Muscle layer of duodenum (tissue), 2 donors: Measurements from ENCODE around the gene MYLK2.

ENCODE experiments used
- H3K27ac ChIP-seq: one replicate; pipeline ENCODE4 v1.7.0; 2013; ENCODE audit warnings: mild to moderate bottlenecking, low read length
- H3K27me3 ChIP-seq: one replicate; pipeline ENCODE4 v1.7.0; 2013; ENCODE audit warnings: low read depth, mild to moderate bottlenecking, control low read depth, low read length
- H3K36me3 ChIP-seq, 2 donors: one replicate each; pipeline ENCODE4 v1.7.0; 2013; ENCODE audit warnings: low read length in 2 of 2, control low read depth in 1 of 2, mild to moderate bottlenecking in 1 of 2; ENCODE audit not compliant: insufficient read depth in 2 of 2, control insufficient read depth in 1 of 2
- H3K4me1 ChIP-seq, 2 donors: one replicate each; pipeline ENCODE4 v1.7.0; 2013; ENCODE audit warnings: low read length in 2 of 2, mild to moderate bottlenecking in 2 of 2, control low read depth in 1 of 2, moderate library complexity in 1 of 2; ENCODE audit not compliant: insufficient read depth in 2 of 2, control insufficient read depth in 1 of 2
- H3K4me3 ChIP-seq, 2 donors: one replicate each; pipeline ENCODE4 v1.7.0; 2013; ENCODE audit warnings: low read length in 2 of 2, low read depth in 1 of 2, mild to moderate bottlenecking in 1 of 2
- H3K9me3 ChIP-seq, 2 donors: one replicate each; pipeline ENCODE4 v1.7.0; 2013; ENCODE audit warnings: low read length in 2 of 2, control low read depth in 1 of 2, mild to moderate bottlenecking in 1 of 2; ENCODE audit not compliant: control insufficient read depth in 1 of 2
- donor health status: healthy.

Gene MYLK2

DNA sequence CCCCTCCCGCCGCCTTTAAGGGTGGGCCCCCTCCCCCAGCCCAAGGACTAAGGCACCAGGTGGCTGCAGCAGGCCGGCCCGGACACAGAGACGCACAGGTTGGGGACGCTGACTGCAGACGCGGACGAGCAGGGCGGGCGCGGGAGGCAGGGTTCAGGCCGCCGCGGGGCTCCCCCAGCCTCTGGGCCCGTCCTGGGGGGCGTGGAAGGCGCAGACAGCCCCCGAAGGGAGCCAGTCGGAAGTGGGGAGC lies 41.9 kb downstream of the MYLK2 start:
- Histone ChIP-seq H3K4me1 (peaks cover 0 to 20% of the 10 kb centered on the region in 2 donors), H3K36me3 (no peaks in the 10 kb centered on the region), H3K9me3 (no peaks in the 10 kb centered on the region), H3K27ac (no peak overlapping the region), H3K4me3 (peak overlapping the region; percentile 37 to 75), H3K27me3 (peaks cover 11% of the 10 kb centered on the region)

GRCh38 chr20:31861385-31862156 lies 42.4 kb downstream of the MYLK2 start:
- H3K27me3 ChIP-seq: peaks cover 11% of the 10 kb centered on the region
- peak overlapping the region; percentile 37 to 75 for H3K4me3 ChIP-seq
- H3K9me3 ChIP-seq: no peaks in the 10 kb centered on the region
- peaks cover 0 to 20% of the 10 kb centered on the region in 2 donors for H3K4me1 ChIP-seq
- no peaks in the 10 kb centered on the region for H3K36me3 ChIP-seq
- H3K27ac ChIP-seq: no peak overlapping the region

GRCh38 chr20:31862157-31862470 lies 43.0 kb downstream of the MYLK2 start:
- peaks cover 11% of the 10 kb centered on the region for H3K27me3 ChIP-seq
- no peak overlapping the region for H3K27ac ChIP-seq
- peak overlapping the region in 1 of 2 donors; percentile 19 for H3K4me3 ChIP-seq
- H3K36me3 ChIP-seq: no peaks in the 10 kb centered on the region
- peaks cover 0 to 20% of the 10 kb centered on the region in 2 donors for H3K4me1 ChIP-seq
- H3K9me3 ChIP-seq: no peaks in the 10 kb centered on the region

- Histone ChIP-seq H3K4me3 (no peak overlapping the region), H3K9me3 (no peaks in the 10 kb centered on the region), H3K4me1 (peaks cover 0 to 20% of the 10 kb centered on the region in 2 donors), H3K36me3 (no peaks in the 10 kb centered on the region), H3K27me3 (peaks cover 11% of the 10 kb centered on the region), H3K27ac (no peak overlapping the region)
Observed at GRCh38 chr20:31862506-31862905, 43.4 kb downstream of the MYLK2 start.

DNA sequence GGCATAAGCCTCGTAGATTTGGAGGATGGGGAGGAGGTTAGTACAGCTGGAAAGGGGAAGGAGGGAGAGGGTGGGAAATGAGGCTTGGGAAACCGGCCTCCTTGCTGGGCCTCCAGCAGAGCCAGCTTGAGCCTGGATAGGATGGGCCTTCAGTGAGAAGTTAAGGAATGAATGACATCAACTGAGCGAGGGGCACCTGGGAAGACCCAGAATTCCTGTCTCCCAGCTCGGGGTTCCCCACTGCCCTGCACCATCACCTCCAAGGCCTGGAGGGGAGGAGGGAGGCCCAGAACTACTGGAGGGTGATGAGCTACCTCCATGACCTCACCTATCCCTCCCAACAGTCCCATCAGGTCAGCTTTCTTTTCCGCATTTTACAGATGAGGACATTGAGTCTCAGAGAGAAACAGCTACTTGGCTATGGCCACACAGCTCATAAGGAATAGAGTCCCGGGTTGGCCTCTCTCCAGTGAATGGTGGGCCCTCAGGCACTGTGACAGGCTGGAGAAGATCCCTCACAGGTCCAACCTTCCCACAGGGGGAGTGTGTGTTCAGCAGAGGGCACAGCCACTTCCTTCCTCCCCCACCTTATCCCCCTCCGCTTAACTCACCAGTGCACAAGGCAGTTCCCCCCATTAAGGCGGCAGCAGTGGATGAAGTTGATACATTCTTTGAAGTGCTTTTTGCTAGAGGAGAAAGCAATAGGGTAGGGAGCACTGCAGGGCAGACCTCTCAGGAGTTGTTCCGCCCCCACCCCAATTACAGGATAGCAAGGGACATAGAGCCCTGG lies 44.3 kb downstream of the MYLK2 start:
- Histone ChIP-seq H3K4me3 (no peak overlapping the region), H3K27ac (no peak overlapping the region), H3K36me3 (no peaks in the 10 kb centered on the region), H3K9me3 (no peaks in the 10 kb centered on the region), H3K27me3 (peaks cover 11% of the 10 kb centered on the region), H3K4me1 (peaks cover 0 to 20% of the 10 kb centered on the region in 2 donors)

- Histone ChIP-seq H3K4me1 (peaks cover 4 to 20% of the 10 kb centered on the region in 2 donors), H3K4me3 (no peak overlapping the region), H3K36me3 (no peaks in the 10 kb centered on the region), H3K9me3 (no peaks in the 10 kb centered on the region), H3K27ac (no peak overlapping the region), H3K27me3 (peaks cover 15% of the 10 kb centered on the region)
Observed at GRCh38 chr20:31864521-31865400, 45.6 kb downstream of the MYLK2 start.

- no peak overlapping the region for H3K27ac ChIP-seq
- H3K9me3 ChIP-seq: no peaks in the 10 kb centered on the region
- H3K4me3 ChIP-seq: no peak overlapping the region
Observed at GRCh38 chr20:31866221-31866620, 47.1 kb downstream of the MYLK2 start.

DNA sequence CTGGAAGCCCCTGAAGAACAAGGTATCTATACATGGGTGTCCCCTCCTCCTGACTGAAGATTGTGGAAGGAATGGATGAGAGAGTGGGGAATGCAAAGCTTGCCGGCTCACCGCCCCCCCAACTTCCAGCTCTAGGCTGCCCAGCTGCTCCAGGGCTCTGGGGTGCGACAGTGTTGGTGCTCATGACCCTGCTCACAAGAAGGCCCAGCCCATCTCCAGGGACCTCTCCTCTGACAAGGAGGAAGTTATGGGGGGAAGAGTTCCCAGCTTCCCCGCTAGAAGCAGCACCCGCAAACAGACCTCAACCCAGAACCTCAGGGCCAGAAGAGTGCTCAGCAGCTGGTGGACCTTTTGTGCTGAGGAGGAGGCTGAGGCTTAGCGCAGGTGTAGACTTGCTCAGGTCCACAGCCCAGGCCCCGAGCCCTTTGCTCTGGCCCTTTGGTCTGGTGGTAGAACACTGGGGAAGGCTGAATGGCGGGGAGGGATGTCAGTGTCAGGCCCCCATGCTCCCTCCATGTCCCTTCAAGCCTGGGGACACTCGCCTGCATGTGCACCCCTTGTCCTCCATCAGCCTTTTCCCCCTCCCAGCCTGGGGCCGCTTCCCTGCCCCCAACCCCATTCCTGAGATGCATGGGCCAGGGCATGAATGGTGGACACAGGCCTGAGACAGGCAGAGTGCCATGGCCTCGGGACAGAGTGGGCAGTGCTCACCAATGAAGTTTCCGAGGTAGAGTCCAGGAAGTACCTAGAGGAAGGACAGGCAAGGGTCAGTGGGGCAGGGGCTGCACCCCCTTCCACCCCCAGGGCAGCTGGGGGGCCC lies 49.9 kb downstream of the MYLK2 start:
- H3K9me3 ChIP-seq: no peaks in the 10 kb centered on the region
- H3K36me3 ChIP-seq: no peaks in the 10 kb centered on the region
- peak overlapping the region; percentile 53 to 70 for H3K4me3 ChIP-seq
- peaks cover 11% of the 10 kb centered on the region for H3K27me3 ChIP-seq
- no peak overlapping the region for H3K27ac ChIP-seq
- H3K4me1 ChIP-seq: peaks cover 4 to 11% of the 10 kb centered on the region in 2 donors

More at GRCh38 chr20:31866221-31866620, 47.1 kb downstream of the MYLK2 start:
- Histone ChIP-seq H3K4me1 (peaks cover 4 to 17% of the 10 kb centered on the region in 2 donors), H3K36me3 (no peaks in the 10 kb centered on the region), H3K27me3 (peaks cover 11% of the 10 kb centered on the region)

- Histone ChIP-seq H3K27me3 (peaks cover 11% of the 10 kb centered on the region), H3K27ac (no peak overlapping the region)
Observed at GRCh38 chr20:31869673-31869941, 50.5 kb downstream of the MYLK2 start.

DNA sequence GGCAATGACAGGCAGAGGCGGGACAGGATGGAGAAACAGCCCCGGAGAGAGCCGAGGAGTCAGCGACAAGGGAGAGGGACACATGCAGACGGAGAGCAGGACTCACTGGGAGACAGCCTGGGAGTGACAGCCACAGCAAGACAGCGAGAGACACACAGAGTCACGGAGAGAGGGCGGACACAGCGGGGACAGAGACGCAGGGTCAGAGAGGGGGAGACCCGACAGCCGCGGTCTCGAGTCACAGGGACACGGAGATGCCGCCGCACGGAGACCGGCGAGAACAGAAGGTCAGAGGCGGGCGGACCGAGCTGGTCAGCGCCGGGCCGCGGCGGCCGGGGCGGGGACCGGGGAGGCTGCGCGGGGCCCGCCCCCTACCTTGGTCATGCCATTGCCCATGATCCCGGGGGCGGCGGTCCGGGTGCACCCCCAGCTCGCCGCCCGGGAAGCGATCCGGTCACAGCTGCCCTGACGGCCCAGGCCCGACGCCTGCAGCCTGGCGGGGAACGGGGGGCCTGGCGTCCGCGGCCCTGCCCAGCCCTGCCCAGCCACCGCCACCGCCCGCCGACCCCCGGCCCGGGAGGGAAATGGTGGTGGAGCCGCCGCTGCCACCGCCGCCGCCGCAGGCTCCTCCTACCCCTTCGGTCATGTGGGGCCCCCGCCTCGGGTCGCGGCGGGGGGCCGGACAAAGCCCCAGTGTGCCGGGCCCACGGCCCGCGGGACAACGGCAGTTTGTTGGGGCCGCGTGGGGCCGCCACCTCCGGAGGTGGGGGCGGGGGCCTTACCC lies 51.0 kb downstream of the MYLK2 start, which contains the start of the genes DUSP15 and TTLL9:
Gene DUSP15, minus strand, starts transcription at position 586 of the 784 bp plus-strand sequence. Its CDS starts 190 bp downstream, at position 396.
Gene TTLL9, plus strand, starts transcription at position 693 of the 784 bp plus-strand sequence. CDS start 493 bp downstream, outside the sequence.
- Histone ChIP-seq H3K27me3 (peaks cover 11% of the 10 kb centered on the region), H3K9me3 (no peaks in the 10 kb centered on the region), H3K4me3 (peak within 1 kb of the TSS; percentile 53 to 70), H3K4me1 (peaks cover 4 to 11% of the 10 kb centered on the region in 2 donors), H3K36me3 (no peaks in the 10 kb centered on the region), H3K27ac (no peak within 1 kb of the TSS)

More at GRCh38 chr20:31869673-31869941, 50.5 kb downstream of the MYLK2 start:
- no peaks in the 10 kb centered on the region for H3K9me3 ChIP-seq
- peaks cover 4 to 11% of the 10 kb centered on the region in 2 donors for H3K4me1 ChIP-seq
- peak overlapping the region; percentile 53 to 70 for H3K4me3 ChIP-seq
- no peaks in the 10 kb centered on the region for H3K36me3 ChIP-seq
